K562 treated with DMSO at 1 percent for 48 hours (cell line): ENCODE data around the gene CCDC174. TPM values are rescaled to one million over a fixed set of nuclear protein-coding genes. Genes with fewer than 3 reads are reported as not detected.

Experiments used
- total RNA-seq: library from RNA; unstranded; fragments of 300-600 nt; gene quantifications from 2 replicates; pipeline ENCODE4 v1.2.3, GENCODE V29; 2022; ENCODE audit warnings: low replicate concordance; ENCODE audit errors: extremely low read depth

The CCDC174 gene
- total RNA-seq, result not detected in 2 replicates

DNA sequence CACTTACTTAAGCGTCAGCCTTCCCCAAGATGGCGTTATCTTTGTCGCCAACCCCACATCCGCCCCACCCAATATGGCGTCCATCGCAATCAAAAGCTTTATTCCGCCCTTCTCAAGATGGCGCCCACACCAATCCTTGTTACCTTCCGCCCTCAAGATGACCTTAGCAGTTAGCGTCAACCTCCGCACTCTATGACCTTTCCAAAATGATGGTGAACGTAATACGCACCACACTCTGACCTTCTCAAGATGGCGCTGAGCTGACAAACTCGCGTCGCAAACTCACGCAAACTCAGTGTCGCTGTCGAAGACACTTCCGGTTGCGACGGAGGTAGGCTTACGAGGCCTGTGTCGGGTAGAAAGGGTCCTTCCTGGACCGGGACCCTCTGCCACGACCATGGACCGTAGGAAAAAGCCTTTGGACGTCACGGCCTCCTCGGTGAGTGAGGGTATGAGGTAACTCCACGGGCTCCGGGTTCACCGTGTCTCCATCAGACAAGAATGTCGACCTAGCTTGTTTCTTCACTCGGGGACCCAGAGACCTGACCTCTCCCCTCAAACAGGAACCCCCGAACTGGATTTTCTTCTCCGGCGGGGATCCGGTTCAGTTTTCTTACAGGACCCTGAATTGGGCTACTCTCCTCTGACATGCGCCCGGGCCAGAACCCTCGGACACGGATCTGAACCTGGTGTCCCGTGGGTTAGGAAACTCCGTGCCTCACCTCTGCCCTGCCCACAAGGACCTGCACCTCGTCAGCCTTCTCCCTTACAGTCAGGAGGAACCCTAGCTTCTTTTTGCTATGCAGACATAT, at the start of gene CCDC174:
CCDC174 (plus strand) TSS at position 323 of the 812 bp plus-strand sequence; CDS start at position 398, 75 bp downstream.

DNA sequence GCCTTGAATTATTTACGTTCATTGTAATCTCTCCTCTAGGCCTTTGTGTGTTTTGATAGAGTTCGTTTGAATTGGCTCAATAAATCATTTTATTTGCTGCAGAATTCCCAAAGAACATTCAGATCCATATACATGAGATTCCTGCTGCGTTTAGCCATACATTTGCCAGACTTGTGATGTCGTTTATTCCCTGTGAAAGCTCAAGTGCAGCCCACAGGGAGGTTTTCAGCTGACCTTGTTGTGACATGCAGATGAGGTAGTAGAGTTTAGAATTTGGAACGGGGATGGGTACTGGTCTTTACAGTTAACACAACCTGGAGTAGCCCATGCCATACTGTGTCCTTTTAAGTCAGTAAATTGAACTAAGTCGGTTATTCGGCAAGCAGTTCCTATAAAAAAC, 23.3 kb downstream of the CCDC174 start, which contains the start of gene C3orf20:
C3orf20 (plus strand) TSS at position 301 of the 400 bp plus-strand sequence. CDS start 7,573 bp downstream, outside the sequence.

Other genes with a start within 250 kb of the CCDC174 start
- gene SLC6A6, start 249.2 kb upstream of the CCDC174 start, total RNA-seq, result not detected in 2 replicates
- gene GRIP2, start 111.4 kb upstream of the CCDC174 start, total RNA-seq, result not detected in 2 replicates
- not detected in 2 replicates for gene C3orf20, start 23.4 kb downstream of the CCDC174 start, total RNA-seq
- gene FGD5, start 167.2 kb downstream of the CCDC174 start, total RNA-seq, result not detected in 2 replicates